CD4-positive, alpha-beta T cell treated with Interleukin-6 at 100 ng/mL for 8 hours (primary cell): ENCODE measurements around the gene ZDHHC14.
A peak's percentile ranks its signal among the peaks of the same experiment; 100 is the strongest.
"Not testable (repeated sequence)": the region's sequence is repeated elsewhere in the genome, so short reads cannot be mapped to it uniquely, and the experiment has no call there.

Source experiments
- DNase-seq: peaks from one replicate; pipeline ENCODE4 v3.0.0-alpha.2; 2020; ENCODE audit warnings: mixed read lengths, low spot score

Gene ZDHHC14

DNA sequence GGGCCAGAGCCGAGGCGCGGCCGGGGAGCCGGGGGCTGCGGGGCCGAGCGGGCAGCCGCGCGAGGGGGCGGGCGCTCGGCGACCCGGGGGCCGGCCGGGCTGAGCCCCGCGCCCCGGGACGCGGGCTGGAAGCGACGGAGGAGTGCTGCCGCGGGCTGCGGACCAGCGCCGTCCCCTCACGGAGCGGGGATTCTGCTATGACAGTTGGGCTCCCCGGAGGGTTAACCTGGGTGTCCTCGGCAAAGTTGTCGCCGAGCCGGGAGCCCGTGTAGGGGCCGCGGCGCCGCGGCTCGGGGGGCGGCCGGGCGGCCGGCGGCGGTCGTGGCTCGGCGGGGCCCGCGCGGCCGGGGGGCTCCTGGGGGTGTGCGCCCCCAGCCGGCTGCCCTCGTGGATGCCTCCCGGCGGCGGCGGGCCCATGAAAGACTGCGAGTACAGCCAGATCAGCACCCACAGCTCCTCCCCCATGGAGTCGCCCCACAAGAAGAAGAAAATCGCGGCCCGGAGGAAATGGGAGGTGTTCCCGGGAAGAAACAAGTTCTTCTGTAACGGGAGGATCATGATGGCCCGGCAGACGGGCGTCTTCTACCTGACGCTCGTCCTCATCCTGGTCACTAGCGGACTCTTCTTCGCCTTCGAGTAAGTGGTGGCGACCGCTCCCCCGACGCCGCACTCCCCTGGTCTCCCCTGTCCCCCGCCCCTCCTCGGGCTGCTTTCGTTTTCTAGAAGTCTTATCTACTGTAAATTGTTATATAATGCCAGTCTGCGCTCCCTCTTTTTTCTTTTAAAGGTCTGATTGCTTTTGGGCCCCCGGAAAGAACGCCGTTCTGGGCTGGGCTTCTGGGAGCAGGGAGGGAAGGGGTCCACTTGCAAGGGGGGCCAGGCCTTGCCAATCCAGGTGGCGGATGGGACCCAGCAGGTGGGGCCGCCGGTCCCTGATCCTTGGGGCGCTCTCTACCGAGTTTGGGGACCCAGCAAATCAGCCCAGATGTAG, 936 bp downstream of the ZDHHC14 start:
- DNase-seq = peak; percentile 46

DNA sequence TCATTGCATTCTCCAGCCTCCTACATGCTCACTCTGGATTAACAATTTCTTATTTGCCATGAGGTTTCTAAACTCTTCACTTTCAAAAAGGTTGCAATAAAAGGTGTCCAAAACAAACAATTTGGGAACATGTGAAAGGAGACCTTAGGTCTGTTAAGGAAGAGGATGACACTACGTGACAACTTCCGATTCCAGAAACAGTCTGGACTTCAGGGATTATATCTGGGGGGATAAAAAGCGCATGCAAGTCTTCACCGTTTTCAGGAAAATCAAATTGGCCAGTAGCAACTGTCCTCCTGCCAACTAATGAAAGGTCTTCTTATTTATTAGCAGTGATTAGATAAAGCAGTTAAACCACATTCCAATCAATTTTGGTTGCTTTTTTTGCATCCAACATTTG, 1.8 kb downstream of the ZDHHC14 start:
- DNase-seq = no peak

DNA sequence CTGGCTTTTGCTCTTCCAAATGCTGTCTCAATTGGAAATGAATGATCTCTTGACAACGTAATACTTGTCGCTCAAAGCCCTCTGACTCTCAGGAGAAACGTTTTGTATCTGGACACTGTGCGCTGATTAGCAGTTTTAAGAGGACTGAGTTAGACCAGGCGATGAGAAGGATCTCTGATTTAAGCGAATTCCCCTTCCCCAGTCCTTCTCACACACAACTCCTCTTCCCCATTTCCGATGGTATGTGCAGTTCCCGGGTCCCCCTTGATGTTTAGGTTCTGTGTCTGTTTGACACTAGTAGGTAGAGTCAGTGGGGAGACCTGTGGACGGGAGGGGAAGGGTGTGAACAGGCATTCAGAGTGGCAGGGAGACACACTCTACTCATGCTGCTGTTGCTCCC, 2.5 kb downstream of the ZDHHC14 start:
- no peak for DNase-seq

GRCh38 chr6:157384962-157385361, 4.0 kb downstream of the ZDHHC14 start:
- DNase-seq = not testable (repeated sequence)

GRCh38 chr6:157385482-157385881, 4.5 kb downstream of the ZDHHC14 start:
- no peak for DNase-seq

- no peak for DNase-seq
Measured at GRCh38 chr6:157386023-157386422, 5.0 kb downstream of the ZDHHC14 start.

DNA sequence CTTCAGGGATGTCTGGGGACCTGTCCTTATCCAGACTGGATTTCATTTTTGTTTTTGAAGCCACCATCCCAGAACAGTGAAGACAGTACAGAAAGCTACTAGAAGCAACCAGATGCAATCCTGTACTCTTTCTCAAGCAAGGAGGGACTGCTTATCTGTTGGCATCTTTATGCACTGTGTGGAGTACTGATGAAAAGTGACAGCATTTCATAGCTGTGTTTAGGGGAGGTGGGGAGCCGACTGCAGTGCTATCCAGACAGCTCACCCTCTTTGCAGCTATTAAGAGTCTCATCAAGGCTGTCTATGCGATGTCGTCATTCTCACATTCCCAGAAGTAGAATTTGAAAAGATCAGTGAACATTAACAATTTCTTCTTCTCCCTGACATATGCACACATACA, 5.5 kb downstream of the ZDHHC14 start:
- DNase-seq = no peak

- DNase-seq = no peak
Measured at GRCh38 chr6:157388924-157389323, 7.9 kb downstream of the ZDHHC14 start.

DNA sequence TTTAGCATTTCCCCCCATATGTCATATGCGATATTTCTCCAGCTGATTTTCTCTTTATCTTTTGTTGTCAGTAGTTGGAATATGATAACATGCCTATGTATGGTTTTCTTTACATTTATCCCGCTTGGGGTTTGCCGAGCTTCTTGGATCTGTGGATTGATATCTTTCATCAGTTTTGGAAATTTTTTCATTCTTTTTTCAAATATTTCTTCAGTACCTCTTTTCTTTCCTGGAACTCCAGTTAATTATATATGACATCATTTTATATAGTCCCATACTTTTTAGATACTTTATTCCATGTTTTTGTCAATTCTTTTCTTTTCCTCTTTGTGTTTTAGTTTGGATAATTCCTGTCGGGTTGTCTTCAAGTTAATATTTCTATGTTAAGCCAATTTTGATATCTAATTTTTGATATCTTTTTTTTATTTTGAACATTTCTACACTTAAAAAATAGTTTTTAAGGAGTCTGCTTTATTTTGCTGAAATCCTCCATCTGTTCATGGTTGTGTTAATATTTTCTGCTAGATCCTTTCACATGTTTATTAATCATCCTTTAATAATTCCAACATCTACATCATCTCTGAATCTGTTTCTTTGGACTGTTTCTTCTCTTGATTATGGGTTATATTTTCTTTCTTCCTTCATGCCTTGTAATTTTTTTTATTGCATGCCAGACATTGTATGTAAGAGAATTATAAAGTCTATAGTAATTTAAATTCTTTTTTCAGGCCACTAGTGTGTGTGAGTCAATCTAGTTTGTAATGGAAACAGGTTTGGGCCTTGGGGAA, 9.5 kb downstream of the ZDHHC14 start:
- no peak for DNase-seq

DNA sequence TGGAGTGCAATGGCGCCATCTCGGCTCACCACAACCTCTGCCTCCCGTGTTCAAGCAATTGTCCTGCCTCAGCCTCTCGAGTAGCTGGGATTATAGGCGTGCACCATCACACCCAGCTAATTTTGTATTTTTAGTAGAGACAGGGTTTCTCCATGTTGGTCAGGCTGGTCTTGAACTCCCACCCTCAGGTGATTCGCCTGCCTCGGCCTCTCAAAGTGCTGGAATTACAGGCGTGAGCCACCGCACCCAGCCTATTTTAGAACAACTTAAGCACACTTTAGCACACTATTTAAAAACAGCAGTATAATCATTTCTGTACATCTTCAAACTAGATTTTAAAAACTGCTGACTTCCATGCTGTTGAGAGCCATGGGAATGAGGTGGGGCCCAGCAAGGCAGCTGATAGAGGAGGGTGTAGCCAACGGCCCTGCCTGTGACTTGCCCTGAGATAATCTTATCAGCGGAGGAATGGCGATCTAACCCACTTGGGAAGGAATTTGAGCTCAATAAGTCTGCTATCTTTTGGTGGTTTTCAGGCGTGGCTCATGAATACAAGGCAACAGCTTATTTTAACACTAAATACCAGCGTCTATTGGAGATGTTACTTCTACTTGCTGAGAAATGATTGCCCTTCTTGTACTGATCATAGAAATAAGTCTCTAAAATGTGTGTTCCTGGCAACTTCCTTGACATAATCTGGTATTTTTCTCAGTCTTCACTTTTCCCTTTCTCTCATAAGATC, 12.1 kb downstream of the ZDHHC14 start:
- DNase-seq = no peak

GRCh38 chr6:157393669-157394327, 12.8 kb downstream of the ZDHHC14 start:
- DNase-seq = no peak

- not testable (repeated sequence) for DNase-seq
Measured at GRCh38 chr6:157395199-157395598, 14.2 kb downstream of the ZDHHC14 start.

DNA sequence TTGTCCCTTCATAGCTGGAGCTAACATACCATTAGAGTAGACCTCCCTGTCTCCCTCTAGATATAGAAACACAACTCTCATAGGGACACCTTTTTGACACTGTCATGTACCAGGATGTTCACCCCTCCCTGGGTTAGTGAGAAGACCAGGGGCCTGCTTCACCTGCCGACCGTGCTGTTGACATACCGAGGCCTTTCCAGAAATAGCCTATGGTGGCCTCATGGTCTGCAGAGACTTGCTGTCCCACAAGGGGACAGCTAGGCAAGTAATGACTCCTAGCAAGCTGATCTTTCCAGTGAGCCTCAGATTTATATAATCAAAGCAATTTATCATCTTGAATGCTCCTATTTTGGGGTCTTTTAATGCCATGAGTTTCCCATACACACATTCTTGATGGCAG, 15.0 kb downstream of the ZDHHC14 start:
- no peak for DNase-seq

- DNase-seq = no peak
Measured at GRCh38 chr6:157397660-157398059, 16.7 kb downstream of the ZDHHC14 start.

GRCh38 chr6:157398151-157398550, 17.2 kb downstream of the ZDHHC14 start:
- no peak for DNase-seq

- no peak for DNase-seq
Measured at GRCh38 chr6:157400676-157401075, 19.7 kb downstream of the ZDHHC14 start.

- DNase-seq = no peak
Measured at GRCh38 chr6:157401734-157402338, 20.8 kb downstream of the ZDHHC14 start.

DNA sequence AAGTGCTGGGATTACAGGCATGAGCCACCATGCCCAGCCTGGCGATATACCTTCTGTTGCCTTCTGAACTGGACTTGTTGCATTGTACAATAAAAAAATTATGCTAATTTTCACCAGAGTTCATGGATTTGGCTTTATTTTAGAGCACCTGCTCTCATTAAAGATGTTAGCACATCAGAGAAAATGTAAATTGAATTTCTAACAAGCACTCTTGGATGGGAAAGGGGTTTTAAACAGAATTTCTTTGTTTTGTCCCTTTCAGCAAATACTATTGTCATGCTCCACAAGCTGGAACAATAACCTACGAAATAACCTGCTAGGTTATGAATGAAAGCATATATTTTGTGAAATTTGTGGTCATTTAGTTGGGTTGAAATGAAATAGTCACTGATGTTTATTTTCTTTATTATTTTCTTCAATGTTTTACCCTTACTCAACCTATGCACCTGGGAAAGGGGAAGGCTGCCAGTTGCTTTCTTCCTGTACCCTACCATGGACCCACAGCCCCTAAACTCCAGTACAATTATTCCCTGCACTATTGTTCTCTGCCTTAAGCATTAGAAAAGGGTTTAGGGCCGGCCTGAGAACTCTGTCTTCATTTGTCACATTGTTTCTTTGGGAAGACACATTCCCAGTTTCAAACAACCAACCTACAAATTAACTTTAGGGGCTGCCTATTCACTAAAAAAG, 22.2 kb downstream of the ZDHHC14 start:
- no peak for DNase-seq

- DNase-seq = no peak
Measured at GRCh38 chr6:157403686-157404051, 22.7 kb downstream of the ZDHHC14 start.

GRCh38 chr6:157405986-157406385, 25.0 kb downstream of the ZDHHC14 start:
- DNase-seq = no peak

DNA sequence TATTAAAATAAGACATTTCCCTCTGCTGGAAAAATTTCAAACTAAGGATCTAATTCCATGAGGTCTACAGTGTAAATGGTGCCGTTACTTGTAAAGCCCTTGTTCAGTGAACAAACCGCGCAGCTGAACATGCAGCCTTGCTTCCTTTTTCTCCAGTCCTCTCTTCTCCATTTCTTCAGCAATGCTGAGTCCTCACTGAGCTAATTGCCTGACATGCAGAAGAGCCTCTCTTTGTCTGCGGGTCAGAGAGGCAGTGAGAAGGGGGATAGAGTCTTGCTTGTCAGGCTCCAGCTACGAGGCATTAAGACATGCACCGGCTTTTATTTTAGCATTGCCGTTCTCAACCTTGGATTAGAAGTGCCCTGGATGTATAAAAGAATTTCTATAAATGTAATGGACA, 25.7 kb downstream of the ZDHHC14 start:
- no peak for DNase-seq
